Non-pigmented ciliary epithelial cell (primary cell): ENCODE data around the gene KCNK1.
"Not testable (repeated sequence)": the region's sequence is repeated elsewhere in the genome, so short reads cannot be mapped to it uniquely, and the experiment has no call there.

Experiments
- DNase-seq: peaks from one replicate; pipeline ENCODE4 v3.0.0-alpha.2; 2010; ENCODE audit warnings: low read depth

KCNK1 gene

GRCh38 chr1:233607252-233608119 is 6.4 kb upstream of the KCNK1 start:
- DNase-seq, result no peak

DNA sequence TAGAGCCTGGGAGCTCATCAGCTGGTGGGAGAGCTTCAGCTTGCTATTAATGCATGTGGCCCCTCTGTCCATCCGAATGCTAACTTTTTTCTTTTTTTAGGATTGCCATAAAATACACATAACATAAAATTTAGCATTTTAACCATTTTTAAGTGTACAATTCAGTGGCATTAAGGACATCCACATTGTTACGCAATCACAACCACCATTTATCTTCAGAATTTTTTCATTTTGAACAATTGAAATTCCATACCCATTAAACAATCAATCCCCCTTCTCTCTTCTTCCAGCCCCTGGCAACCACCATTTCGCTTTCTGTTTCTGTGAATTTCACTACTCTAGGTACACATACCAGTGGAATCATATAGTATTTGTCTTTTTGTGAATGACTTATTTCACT is 4.9 kb upstream of the KCNK1 start:
- no peak for DNase-seq

- no peak for DNase-seq
Observed at GRCh38 chr1:233609926-233610325, 4.0 kb upstream of the KCNK1 start.

DNA sequence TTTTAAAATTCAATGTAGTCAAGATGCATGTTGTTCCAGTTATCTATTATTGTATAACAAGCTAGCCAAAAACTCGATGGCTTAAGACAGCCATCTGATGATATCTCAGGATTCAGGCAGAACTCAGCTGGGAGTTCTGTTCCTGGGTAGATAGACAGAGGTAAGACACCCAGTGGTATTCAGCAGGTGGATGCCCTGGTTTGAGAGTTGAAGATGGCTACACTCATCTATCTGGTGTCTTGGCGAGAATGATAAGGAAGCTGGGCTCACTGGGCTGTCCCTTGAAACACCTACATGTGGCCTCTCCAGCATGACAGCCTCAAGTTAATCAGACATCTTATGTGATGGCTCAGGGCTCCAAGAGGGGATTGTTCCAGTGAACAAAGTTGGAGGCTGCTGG is 3.3 kb upstream of the KCNK1 start:
- DNase-seq, result no peak

- not testable (repeated sequence) for DNase-seq
Observed at GRCh38 chr1:233611363-233611762, 2.5 kb upstream of the KCNK1 start.

GRCh38 chr1:233614173-233614742 is 352 bp downstream of the KCNK1 start:
- no peak for DNase-seq

DNA sequence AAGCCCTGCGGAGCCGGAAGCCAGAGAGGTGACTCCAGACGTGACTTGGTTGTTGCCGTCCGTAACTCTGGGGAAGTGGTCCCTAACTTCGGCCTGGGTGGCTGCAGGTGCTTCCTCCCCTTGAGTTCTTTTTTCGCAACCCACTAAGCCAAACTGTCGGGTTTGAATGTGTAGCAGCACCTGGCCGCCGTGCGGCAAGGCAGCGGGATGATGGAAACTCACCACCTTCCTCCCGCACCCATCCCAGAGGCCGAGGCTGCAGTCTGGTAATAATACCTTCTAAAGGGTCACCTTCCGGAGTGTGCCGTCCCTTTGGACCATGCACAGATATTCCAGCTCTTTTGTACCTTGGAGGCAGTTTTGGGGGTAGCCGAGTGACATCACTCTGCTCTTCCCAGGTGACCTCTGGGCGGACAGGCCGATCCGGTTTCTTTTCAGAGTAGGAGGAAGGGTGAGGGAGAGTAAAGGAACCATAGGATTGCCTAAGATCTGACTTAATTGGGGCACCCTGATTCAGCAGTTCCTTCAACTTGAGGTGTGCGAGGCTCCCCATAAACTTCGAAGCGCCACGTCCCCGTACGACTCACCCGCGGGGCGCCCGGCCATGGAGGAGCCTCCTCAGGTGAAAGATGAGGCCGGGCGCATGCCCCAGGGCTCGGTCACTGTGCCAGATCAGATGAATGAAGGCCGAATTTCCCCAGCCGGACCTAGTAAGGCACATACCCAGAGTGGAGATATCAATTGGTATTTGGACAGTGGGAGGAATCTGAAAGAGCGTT is 1.0 kb downstream of the KCNK1 start:
- no peak for DNase-seq

DNA sequence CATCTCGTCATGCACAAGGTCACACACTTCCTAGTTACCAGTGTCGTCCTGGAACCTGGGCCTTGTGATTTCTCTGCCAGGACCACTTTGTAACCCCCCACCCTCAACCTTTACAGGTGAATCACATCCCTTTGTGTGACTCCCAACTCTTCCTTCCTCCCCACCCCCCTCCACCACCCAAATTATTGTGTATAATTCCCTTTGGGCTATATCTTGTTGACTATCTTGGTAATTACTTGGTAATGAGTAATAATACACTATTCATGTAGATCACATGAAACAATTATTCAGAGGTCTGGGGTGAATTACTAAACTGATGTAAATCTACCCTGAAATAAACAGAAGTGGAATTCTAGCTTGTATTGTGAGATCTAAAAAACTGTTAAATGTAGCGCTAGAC is 1.7 kb downstream of the KCNK1 start:
- DNase-seq, result no peak

GRCh38 chr1:233617025-233617424 is 3.1 kb downstream of the KCNK1 start:
- DNase-seq, result no peak

GRCh38 chr1:233619414-233619813 is 5.5 kb downstream of the KCNK1 start:
- DNase-seq, result not testable (repeated sequence)

DNA sequence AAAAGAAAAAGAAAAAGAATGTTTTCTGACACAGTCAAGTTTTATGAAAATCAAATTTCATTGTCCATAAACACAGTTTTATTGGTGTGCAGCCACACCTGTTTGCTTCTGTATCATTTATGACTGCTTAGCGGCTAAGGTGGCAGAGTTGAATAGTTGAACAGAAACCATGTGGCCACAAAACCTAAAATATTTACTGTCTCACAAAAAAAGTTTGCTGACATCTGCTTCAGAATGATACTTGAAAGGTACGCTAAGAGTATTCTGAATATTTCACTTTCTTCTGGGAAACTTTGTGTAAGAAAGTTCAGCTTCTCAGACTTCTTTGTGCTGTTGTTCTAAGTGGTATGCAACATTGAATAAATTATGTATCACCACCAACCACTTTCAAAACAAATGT is 6.2 kb downstream of the KCNK1 start:
- DNase-seq, result no peak

DNA sequence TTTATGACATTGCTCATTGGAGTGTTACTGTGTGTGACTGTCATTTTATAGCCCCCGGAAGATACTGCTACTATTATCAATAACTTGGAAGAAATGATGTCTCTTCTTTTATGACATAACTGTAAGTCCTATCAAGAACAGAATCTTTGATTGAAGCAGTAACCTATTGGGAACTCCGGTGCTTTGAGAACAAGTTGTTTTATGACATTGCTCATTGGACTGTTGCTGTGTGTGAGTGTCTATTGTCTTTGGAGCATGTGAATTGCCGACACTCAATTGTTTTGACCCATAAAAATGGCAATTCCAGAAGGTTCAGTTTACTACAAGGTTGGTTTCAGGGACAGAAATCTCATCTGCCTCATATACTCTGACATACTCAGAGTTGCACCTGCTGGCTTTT is 8.0 kb downstream of the KCNK1 start:
- no peak for DNase-seq

GRCh38 chr1:233624289-233624688 is 10.4 kb downstream of the KCNK1 start:
- DNase-seq, result no peak

- no peak for DNase-seq
Observed at GRCh38 chr1:233625087-233625486, 11.2 kb downstream of the KCNK1 start.

- DNase-seq, result no peak
Observed at GRCh38 chr1:233625510-233625981, 11.6 kb downstream of the KCNK1 start.

GRCh38 chr1:233627376-233627775 is 13.5 kb downstream of the KCNK1 start:
- DNase-seq, result no peak

DNA sequence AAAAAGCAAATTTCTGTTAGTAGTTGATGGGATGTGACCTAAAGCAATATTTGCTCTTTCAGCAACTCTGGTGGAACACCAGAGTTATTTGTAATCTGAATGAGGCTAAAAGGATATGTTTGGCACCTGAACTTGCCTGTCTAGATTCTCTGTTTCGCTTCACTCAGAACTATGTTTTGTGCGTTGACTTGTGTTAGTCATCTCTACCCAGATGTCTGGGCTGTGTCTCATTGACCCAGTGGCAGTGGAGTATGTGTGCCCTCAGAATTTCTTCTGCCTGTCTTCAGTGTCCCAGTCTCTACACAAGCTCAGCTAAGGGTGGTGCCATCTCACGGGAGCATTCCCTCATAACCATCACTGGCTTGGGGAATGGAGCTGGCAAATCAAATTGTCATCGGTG is 13.9 kb downstream of the KCNK1 start:
- DNase-seq, result no peak

GRCh38 chr1:233629305-233629935 is 15.5 kb downstream of the KCNK1 start:
- DNase-seq, result no peak

DNA sequence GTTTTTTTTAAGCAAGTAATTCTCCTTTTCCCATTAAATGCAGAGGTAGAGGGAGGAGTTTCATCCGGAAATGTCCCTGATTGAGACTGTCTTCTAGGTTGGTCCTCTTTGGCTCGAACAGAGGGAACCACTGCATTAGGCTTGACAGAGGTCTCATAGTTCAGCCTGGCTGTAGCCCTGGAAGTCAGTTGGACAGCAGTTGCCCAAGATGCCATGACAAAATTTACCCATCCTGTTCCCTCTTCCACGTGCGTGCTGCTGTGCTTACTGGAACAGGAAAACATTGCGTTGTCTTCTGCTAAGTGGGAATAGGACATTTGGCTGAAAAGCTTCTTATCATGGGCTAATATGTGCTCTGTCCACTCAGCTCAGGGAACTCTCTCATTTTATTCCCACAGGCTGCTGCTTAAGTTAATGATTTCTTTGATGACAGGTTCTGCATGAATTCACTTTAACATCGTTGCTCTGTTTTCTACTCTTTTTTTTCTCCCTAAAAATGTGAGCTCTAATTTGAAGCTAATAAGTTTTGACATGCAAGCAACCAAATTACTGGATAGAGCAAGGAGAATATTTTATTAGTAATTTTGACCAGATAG is 18.0 kb downstream of the KCNK1 start:
- DNase-seq, result no peak

DNA sequence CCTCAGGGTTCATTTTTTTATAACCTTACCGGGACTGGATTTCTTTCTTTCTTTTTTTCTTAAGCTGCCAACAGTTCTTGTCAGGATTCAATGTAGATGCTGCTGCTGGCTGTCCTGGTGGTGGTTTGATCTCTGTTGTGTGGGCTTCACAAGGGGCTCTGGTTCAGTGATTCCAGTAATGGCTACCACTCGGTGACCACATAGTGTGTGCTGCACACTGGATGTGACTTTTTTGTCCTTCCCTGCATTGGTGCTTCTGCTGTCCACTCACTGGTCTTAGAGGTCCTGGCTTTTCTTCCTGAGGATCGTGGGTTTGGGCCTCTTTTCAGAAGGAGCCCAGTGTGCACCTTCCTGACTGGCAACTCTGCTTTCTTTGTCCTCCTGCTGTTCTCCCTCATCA is 18.5 kb downstream of the KCNK1 start:
- DNase-seq, result no peak

DNA sequence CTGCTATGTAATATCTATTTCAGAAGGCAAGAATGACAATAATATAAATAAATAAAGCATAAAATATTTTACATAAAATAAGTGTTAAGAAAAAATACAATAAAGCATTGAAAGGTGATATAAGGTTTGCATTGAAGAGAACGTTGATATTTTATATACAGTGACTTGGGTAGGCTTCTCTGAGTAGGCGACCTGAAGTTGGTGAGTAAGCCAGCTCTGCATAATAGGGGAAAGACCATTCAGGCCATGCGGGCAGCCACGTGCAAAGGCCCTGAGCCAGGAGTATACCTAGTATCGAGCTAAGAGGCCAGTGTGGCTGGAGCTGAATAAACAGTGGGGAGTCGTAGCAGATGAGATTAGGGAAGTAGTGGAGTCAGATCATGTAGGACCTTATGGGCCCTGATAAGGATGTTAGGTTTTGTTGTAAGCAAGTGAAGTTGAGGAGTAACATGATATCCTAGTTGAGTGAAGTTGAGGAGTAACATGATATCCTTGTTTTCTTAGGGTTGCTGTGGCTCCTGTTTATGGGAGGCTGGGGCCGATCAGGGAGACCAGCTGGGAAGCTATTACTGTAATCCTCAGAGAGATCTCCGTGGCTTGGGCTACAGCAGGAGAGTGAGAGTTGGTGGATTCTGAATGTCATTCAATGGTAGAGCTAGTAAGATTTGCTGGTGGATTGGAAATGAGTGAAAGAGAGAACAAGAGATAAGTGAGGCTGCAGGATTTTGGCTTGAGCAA is 22.0 kb downstream of the KCNK1 start:
- no peak for DNase-seq
